Hindlimb muscle (tissue), 1 donor: ENCODE data around the gene SDE2. TPM values are rescaled to one million over a fixed set of nuclear protein-coding genes. Genes with fewer than 3 reads are reported as not detected.
A peak's percentile ranks its signal among the peaks of the same experiment; 100 is the strongest.
"Not testable (repeated sequence)": the region's sequence is repeated elsewhere in the genome, so short reads cannot be mapped to it uniquely, and the experiment has no call there.

Experiments used
- DNase-seq: peaks from one replicate; pipeline ENCODE4 v3.0.0-alpha.2; 2013
- polyA plus RNA-seq: library from polyadenylated mRNA; unstranded; fragments of 120-200 nt; gene quantifications from one replicate; pipeline ENCODE4 v1.2.1, GENCODE V29; 2013; ENCODE audit not compliant: insufficient read length

The SDE2 gene
- polyA plus RNA-seq, 1 donor, result 14.7 TPM

- DNase-seq, result no peak
These were observed 5.3 kb upstream of the SDE2 start for GRCh38 chr1:226004396-226004795.

GRCh38 chr1:226003502-226004170 is 4.5 kb upstream of the SDE2 start:
- DNase-seq, result no peak

- DNase-seq, result no peak
These were observed 3.7 kb upstream of the SDE2 start for GRCh38 chr1:226002667-226003501.

- peak; percentile 50 for DNase-seq
These were observed 3.0 kb upstream of the SDE2 start for GRCh38 chr1:226001963-226002666.

- DNase-seq, result no peak
These were observed 1.9 kb upstream of the SDE2 start for GRCh38 chr1:226001088-226001487.

GRCh38 chr1:226000493-226001081 is 1.4 kb upstream of the SDE2 start:
- not testable (repeated sequence) for DNase-seq

GRCh38 chr1:225999912-226000337 is 782 bp upstream of the SDE2 start:
- DNase-seq, result no peak

GRCh38 chr1:225998560-225999226 is 450 bp downstream of the SDE2 start:
- peak; percentile 19 for DNase-seq

- no peak for DNase-seq
These were observed 2.1 kb downstream of the SDE2 start for GRCh38 chr1:225996946-225997545.

- no peak for DNase-seq
These were observed 3.0 kb downstream of the SDE2 start for GRCh38 chr1:225995919-225996864.

- no peak for DNase-seq
These were observed 8.3 kb downstream of the SDE2 start for GRCh38 chr1:225990705-225991464.

GRCh38 chr1:225987491-225988316 is 11.4 kb downstream of the SDE2 start:
- peak; percentile 27 for DNase-seq

- no peak for DNase-seq
These were observed 17.4 kb downstream of the SDE2 start for GRCh38 chr1:225981714-225982113.

GRCh38 chr1:225980005-225980836 is 18.9 kb downstream of the SDE2 start:
- no peak for DNase-seq

- DNase-seq, result no peak
These were observed 19.7 kb downstream of the SDE2 start for GRCh38 chr1:225979421-225979820.

GRCh38 chr1:225977937-225978748 is 21.0 kb downstream of the SDE2 start:
- DNase-seq, result no peak

- DNase-seq, result not testable (repeated sequence)
These were observed 24.0 kb downstream of the SDE2 start for GRCh38 chr1:225975146-225975545.
